B cell (primary cell): ENCODE results near the gene NANS. TPM values are rescaled to one million over a fixed set of nuclear protein-coding genes. Genes with fewer than 3 reads are reported as not detected.

Source experiments
- ATAC-seq: fragments of 200-7000 bp; cut with Tn5 transposase; one replicate; pipeline ENCODE4 v1.10.0; 2021; ENCODE audit warnings: low read depth, mild to moderate bottlenecking, moderate number of reproducible peaks, moderate library complexity
- CTCF ChIA-PET: fragments of 350-600 bp; sonication (Branson Sonifier 250); formaldehyde crosslinking; loops from one replicate; lab custom pipeline; 2021; ENCODE audit warnings: antibody characterized with exemption, inconsistent platforms; lab: Charles Lee
- POLR2A ChIA-PET: fragments of 350-600 bp; sonication (Branson Sonifier 250); formaldehyde crosslinking; loops from one replicate; lab custom pipeline; 2021; ENCODE audit warnings: antibody characterized with exemption; lab: Charles Lee
- DNase-seq: peaks from one replicate; pipeline ENCODE4 v3.0.0; 2013
- H2AFZ ChIP-seq: 2 replicates; pipeline ENCODE4 v1.6.1; 2012; ENCODE audit warnings: mild to moderate bottlenecking, low read depth, low read length; ENCODE audit not compliant: insufficient read depth, poor library complexity, severe bottlenecking
- H3K27ac ChIP-seq, 2 donors: 1 replicate in 1 of 2; 2 replicates in 1 of 2; pipeline ENCODE4 v1.5.1; 2012 to 2013; ENCODE audit warnings: low read length in 2 of 2, mild to moderate bottlenecking in 2 of 2, moderate library complexity in 1 of 2
- H3K27me3 ChIP-seq, 4 experiments: fragments of 200-600 bp in 1 of 4; sonication (generic) in 1 of 4; replicated peaks in 1 of 4; 1 replicate in 2 of 4; 2 replicates in 2 of 4; pipeline versions ENCODE4 v1.6.1 to v1.7.0; 2013 to 2016; ENCODE audit warnings: low read length in 3 of 4, mild to moderate bottlenecking in 2 of 4, mixed read lengths in 1 of 4, moderate library complexity in 1 of 4; ENCODE audit not compliant: insufficient read depth in 4 of 4, control insufficient read depth in 3 of 4; ENCODE audit errors: control extremely low read depth in 1 of 4
- H3K36me3 ChIP-seq, 2 experiments: replicated peaks in 1 of 2; 1 replicate in 1 of 2; 2 replicates in 1 of 2; pipeline versions ENCODE4 v1.6.1 to v1.7.1; 2013; ENCODE audit warnings: low read length in 1 of 2; ENCODE audit not compliant: insufficient read depth in 2 of 2, control insufficient read depth in 1 of 2; ENCODE audit errors: control extremely low read depth in 1 of 2, extremely low read depth in 1 of 2
- H3K4me1 ChIP-seq, 2 donors: fragments of 200-600 bp in 1 of 2; sonication (generic) in 1 of 2; 1 replicate in 1 of 2; 2 replicates in 1 of 2; pipeline versions ENCODE4 v1.5.1 to v1.6.1; 2013 to 2017; ENCODE audit warnings: low read length in 2 of 2; ENCODE audit not compliant: control insufficient read depth in 2 of 2, insufficient read depth in 2 of 2
- H3K4me2 ChIP-seq: replicated peaks from 2 replicates; pipeline ENCODE3; 2012; ENCODE audit warnings: mild to moderate bottlenecking, low read depth, low read length; ENCODE audit not compliant: poor library complexity, severe bottlenecking
- H3K4me3 ChIP-seq, 5 experiments: fragments of 200-600 bp in 1 of 5; sonication (generic) in 1 of 5; 1 replicate in 3 of 5; 2 replicates in 2 of 5; pipeline versions ENCODE4 v1.5.1 to v1.7.0; 2011 to 2016; ENCODE audit warnings: low read length in 4 of 5, mild to moderate bottlenecking in 4 of 5, low read depth in 2 of 5, control low read depth in 1 of 5, moderate library complexity in 1 of 5; ENCODE audit not compliant: insufficient read depth in 1 of 5; ENCODE audit errors: control extremely low read depth in 1 of 5, extremely low read depth in 1 of 5
- H3K79me2 ChIP-seq: fragments of 200-600 bp; sonication (generic); one replicate; pipeline ENCODE4 v1.6.0; 2016; ENCODE audit warnings: low read length; ENCODE audit not compliant: control insufficient read depth, insufficient read depth
- H3K9ac ChIP-seq: fragments of 200-600 bp; sonication (generic); 2 replicates; pipeline ENCODE4 v1.6.1; 2017; ENCODE audit warnings: mild to moderate bottlenecking, low read length, moderate library complexity
- H3K9me3 ChIP-seq, 3 donors: one replicate each; pipeline versions ENCODE4 v1.6.1 to v1.7.1; 2013; ENCODE audit warnings: low read length in 2 of 3; ENCODE audit not compliant: control insufficient read depth in 2 of 3, insufficient read depth in 1 of 3; ENCODE audit errors: control extremely low read depth in 1 of 3
- H4K20me1 ChIP-seq: 2 replicates; pipeline ENCODE4 v1.6.0; 2012; ENCODE audit warnings: mild to moderate bottlenecking, low read length; ENCODE audit not compliant: insufficient read depth, control insufficient read depth, poor library complexity, severe bottlenecking
- H3K27ac Mint-ChIP-seq: one replicate; pipeline ENCODE4 v1.8.0; 2021; ENCODE audit warnings: mixed read lengths
- H3K27me3 Mint-ChIP-seq: one replicate; pipeline ENCODE4 v1.8.0; 2021; ENCODE audit warnings: mixed read lengths
- H3K4me1 Mint-ChIP-seq: one replicate; pipeline ENCODE4 v1.8.0; 2021; ENCODE audit warnings: mixed read lengths
- H3K4me3 Mint-ChIP-seq: one replicate; pipeline ENCODE4 v1.8.0; 2021; ENCODE audit warnings: mixed read lengths
- H3K9me3 Mint-ChIP-seq: one replicate; pipeline ENCODE4 v1.8.0; 2022; ENCODE audit warnings: mixed read lengths; ENCODE audit not compliant: insufficient read depth
- CTCF ChIP-seq: fragments of 200-600 bp; IDR thresholded peaks from one replicate; pipeline ENCODE4 v1.8.0; 2022; ENCODE audit warnings: antibody characterized with exemption, mild to moderate bottlenecking
- EZH2 ChIP-seq: IDR thresholded peaks from 2 replicates; pipeline ENCODE4 v1.6.1; 2012; ENCODE audit warnings: borderline replicate concordance, low read depth, mild to moderate bottlenecking, moderate library complexity, low read length; ENCODE audit not compliant: insufficient read depth, poor library complexity, severe bottlenecking
- WGBS: methylation state at CpG from one replicate; pipeline ENCODE4 v1.1.5; 2013; ENCODE audit warnings: missing lambda C conversion rate; ENCODE audit not compliant: insufficient coverage; 5-methylcytosine and 5-hydroxymethylcytosine counted together
- intact Hi-C: fragments of 100-400 bp; cut with micrococcal nuclease; formaldehyde crosslinking; loops from one replicate; pipeline ENCODE4 v1.10.0; 2022
- polyA plus RNA-seq: library from polyadenylated mRNA; depleted of rRNA; stranded (reverse); fragments of >200 nt; gene quantifications from 2 replicates; pipeline ENCODE4 v1.2.3, GENCODE V29; 2012
- total RNA-seq, 2 donors: library from RNA; stranded (reverse); fragments of 120-200 nt in 1 of 2; gene quantifications; 1 replicate in 1 of 2; 2 replicates in 1 of 2; pipeline versions ENCODE4 v1.2.3 to v1.2.4, GENCODE V29; 2013 to 2022

NANS gene
- total and polyA plus RNA-seq, 2 donors (not counting 1 experiment from before 2014, with no cell fraction given): 14.2 to 14.9 TPM

GRCh38 chr9:98084396-98084795 is 27.9 kb downstream of the NANS start:
- DNase-seq (no peak), ATAC-seq (no peak)
- Histone ChIP-seq H3K27ac (no peak overlapping the region), H3K4me1 (peaks cover 0 to 8% of the 10 kb centered on the region in 2 donors), H3K4me3 (no peak overlapping the region), H3K27me3 (no peaks in the 10 kb centered on the region), H2AFZ (no peak overlapping the region), H4K20me1 (no peaks in the 10 kb centered on the region), H3K79me2 (no peaks in the 10 kb centered on the region), H3K36me3 (peaks cover 13 to 24% of the 10 kb centered on the region in 2 experiments), H3K9ac (no peak overlapping the region), H3K4me2 (no peak overlapping the region), H3K9me3 (no peaks in the 10 kb centered on the region)
- Mint-ChIP-seq H3K4me1 (peaks cover 20% of the 10 kb centered on the region), H3K27ac (no peak overlapping the region), H3K4me3 (no peak overlapping the region), H3K9me3 (no peaks in the 10 kb centered on the region), H3K27me3 (no peaks in the 10 kb centered on the region)
- 100% methylated on average over 3 of the region's 3 CpGs for WGBS
- intact Hi-C loops: no loop called here
- POLR2A ChIA-PET: no interaction called here
- no peak for TF ChIP-seq EZH2
- no peak for TF ChIP-seq CTCF
- CTCF ChIA-PET: interaction anchor here (0.7 to 1.1 kb wide), 4 partner anchors 109 to 179 kb away, joined by 3 to 7 read pairs (median 4); partner anchors contain the start of gene TRMO

GRCh38 chr9:98085058-98085457 is 28.5 kb downstream of the NANS start:
- WGBS: 93% methylated on average over 2 of the region's 4 CpGs
- no peaks in the 10 kb centered on the region for H3K27me3 Mint-ChIP-seq
- peaks cover 20% of the 10 kb centered on the region for H3K4me1 Mint-ChIP-seq

More at GRCh38 chr9:98085058-98085457, 28.5 kb downstream of the NANS start:
- no peaks in the 10 kb centered on the region for H3K9me3 ChIP-seq
- ATAC-seq (no peak), DNase-seq (no peak)
- no peak overlapping the region for H3K4me3 ChIP-seq
- no peak for TF ChIP-seq CTCF
- no peak for TF ChIP-seq EZH2
- H4K20me1 ChIP-seq: no peaks in the 10 kb centered on the region
- ChIA-PET CTCF (interaction anchor here (0.7 to 2.9 kb wide), 5 partner anchors 17 to 178 kb away, joined by 3 to 10 read pairs (median 7); no protein-coding TSS in a partner anchor), POLR2A (no interaction called here)
- no peaks in the 10 kb centered on the region for H3K27me3 ChIP-seq
- no peak overlapping the region for H3K4me2 ChIP-seq
- H3K36me3 ChIP-seq: peaks cover 10 to 24% of the 10 kb centered on the region in 2 experiments
- no peak overlapping the region for H3K4me3 Mint-ChIP-seq
- no peaks in the 10 kb centered on the region for H3K9me3 Mint-ChIP-seq
- no peak overlapping the region for H2AFZ ChIP-seq
- H3K79me2 ChIP-seq: no peaks in the 10 kb centered on the region
- peak overlapping the region; percentile 42 for H3K27ac Mint-ChIP-seq
- peaks cover 0 to 8% of the 10 kb centered on the region in 2 donors for H3K4me1 ChIP-seq
- H3K9ac ChIP-seq: no peak overlapping the region
- intact Hi-C loops: loop anchor here (5.0 kb wide), 2 partner anchors 37 to 122 kb away; no protein-coding TSS in a partner anchor
- H3K27ac ChIP-seq: no peak overlapping the region
